Stimulated activated CD8-positive, alpha-beta memory T cell treated with anti-CD3 and anti-CD28 coated beads, Interleukin-12 subunit alpha, Interleukin-12 subunit beta, amount 100 ng/mL, for 4 hours (primary cell): ENCODE results near the gene CLEC2L.

Source experiments
- DNase-seq: peaks from one replicate; pipeline ENCODE4 v3.0.0-alpha.2; 2020; ENCODE audit warnings: low read depth

CLEC2L gene

GRCh38 chr7:139575338-139575680, 51.8 kb downstream of the CLEC2L start:
- no peak for DNase-seq

DNA sequence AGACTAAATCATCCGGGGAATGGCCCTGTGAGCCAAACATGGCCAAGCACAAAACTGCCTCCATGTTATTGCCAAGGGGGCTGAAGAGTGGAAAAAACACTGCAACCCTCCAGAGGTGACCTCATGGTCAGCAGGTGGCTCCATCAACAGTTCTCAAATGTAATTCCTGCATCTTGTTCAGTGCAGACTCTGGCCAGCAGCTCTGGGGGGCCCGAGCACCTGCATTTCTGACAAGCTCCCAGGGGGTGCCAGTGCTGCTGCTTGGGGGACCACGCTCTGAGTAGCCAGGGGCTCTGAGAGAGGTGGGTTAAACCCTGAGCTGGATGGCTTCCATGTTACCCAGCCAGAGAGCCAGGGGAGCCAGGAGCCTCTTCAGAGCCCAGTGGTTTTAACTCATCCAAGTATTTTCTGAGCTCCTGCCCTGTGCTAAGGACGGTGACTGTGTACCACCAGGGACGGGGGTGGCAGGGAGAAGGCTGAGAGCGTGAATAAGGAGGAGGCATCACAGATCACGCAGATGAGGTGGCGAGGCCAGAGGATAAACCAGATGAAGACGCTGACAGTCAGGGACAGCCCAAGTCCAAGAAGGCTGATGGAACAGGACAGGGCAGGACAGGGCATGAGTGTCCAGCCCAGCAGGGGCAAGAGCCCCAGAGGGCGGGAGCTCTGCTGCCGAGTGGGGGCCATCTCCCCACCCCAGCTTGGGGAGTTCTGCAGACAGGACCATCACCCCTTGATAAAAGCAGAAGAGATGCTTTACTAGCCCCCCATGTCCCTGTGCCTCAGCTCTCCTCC, 52.9 kb downstream of the CLEC2L start:
- DNase-seq, result no peak

DNA sequence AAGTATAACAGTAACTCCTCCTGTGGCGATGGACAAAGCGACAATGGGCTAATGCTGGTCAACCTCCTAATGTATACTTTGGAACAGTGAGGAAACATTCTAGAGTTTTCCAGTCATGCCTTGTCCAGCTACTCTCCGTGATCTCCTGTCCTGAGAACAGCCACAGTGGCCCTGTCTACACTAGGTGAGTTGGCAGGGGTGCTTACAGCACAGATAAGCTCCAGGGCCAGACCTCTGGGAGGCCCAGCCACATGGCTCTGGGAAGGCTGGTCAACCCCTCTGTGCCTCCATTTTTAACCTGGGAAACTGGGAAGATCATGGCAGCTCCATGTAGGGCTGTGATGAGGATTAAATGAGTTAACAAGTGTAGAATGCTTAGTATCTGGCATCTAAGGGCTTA, 57.0 kb downstream of the CLEC2L start:
- no peak for DNase-seq

GRCh38 chr7:139582130-139582650, 58.7 kb downstream of the CLEC2L start:
- DNase-seq, result no peak

DNA sequence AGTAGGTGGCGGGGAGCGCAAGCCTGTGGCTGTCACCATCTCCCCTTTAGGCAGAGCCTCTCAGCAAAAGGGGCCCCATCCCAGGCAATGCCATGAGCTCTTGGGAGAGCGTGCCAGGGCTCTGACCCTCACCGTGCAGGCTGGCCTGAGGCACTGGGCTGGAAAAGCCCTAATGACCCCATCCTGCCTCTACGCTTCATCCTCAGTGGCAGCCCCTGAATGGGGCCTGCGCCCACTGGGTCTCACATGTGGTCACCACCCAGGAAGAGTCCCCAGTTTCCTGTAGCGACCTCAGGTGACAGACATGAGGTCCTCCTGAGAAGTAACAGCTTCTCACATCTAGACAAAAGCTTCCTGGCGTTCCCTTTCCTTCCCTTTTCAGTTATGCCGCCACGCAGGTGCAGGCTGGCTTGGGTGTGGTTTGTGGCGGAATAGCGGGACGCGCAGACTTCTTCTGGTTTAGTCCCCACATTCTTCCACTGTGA, 59.2 kb downstream of the CLEC2L start:
- DNase-seq, result no peak

DNA sequence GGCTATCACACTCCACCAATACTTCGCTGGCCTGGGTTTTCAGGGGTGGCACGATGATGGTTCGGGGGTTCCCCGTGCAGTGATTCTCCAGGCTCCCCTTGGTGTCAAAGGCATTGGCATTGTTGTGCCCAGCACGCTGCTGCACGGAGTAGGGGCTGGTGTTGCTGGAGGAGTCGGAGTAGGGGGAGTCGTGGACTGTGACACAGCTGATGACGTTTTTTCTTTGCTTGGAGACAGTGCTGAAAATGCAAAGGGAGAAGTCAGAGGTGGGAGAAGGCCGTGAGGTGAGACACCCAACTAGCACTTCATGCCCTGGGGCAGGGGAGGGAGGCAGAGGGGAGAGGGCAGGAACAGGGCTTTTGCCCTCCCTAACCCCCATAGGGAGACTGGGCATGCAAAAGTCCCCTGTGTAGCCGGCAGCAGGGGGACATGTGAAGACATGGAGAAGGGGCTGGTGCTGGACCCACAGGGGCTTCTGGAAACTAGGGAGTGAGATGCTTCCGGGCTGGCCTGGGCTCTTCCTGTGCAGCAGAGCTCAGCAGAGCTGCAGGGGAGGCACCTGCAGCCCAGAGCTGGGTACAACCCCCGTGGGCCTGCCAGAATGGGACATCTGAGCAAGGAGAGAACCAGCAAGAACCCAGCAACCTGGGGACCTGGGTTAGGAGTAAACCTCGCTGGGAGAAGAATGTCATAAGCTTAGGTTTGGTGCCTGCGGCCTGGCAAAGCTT, 60.5 kb downstream of the CLEC2L start:
- DNase-seq, result no peak

DNA sequence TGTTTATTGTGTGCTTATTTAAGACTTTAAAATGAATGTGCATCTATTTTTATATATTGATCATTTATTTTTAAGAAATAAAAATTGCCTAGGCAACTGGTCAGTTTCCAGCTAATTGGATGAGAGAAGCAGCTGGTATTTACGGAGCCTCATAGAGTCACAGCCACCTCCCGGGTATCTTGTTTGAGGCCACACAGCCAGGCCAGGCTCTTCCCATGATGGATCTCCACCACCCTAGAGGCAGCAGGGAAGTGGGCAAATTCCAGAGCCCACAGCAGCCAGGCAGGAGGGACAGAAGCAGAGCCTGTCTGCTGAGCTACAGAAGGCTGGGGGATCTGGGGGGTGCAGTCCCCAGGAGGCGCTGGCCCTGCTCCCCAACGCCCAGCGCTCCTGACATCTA, 61.6 kb downstream of the CLEC2L start:
- no peak for DNase-seq

GRCh38 chr7:139586286-139586685, 62.8 kb downstream of the CLEC2L start:
- no peak for DNase-seq

- no peak for DNase-seq
Measured at GRCh38 chr7:139587535-139587934, 64.0 kb downstream of the CLEC2L start.

DNA sequence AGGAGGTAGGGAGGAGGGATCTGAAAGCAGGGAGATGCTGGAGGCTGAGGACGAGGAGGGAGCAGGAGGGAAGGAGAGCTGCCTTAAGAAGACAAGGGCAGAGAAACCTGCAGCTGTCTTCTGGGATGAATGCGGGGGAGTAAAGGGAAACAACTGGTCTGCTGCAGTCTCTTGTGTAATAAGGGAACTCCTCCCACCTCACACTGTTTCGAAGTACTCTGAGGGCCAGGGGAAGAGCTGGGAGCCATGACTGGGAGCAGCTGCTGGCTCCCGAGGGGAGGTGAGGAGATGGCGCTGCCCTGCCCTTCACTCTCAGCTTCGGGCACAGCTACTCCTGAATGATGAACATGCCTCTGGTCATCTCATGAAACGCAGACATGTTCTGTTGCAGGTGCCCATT, 65.1 kb downstream of the CLEC2L start:
- no peak for DNase-seq

DNA sequence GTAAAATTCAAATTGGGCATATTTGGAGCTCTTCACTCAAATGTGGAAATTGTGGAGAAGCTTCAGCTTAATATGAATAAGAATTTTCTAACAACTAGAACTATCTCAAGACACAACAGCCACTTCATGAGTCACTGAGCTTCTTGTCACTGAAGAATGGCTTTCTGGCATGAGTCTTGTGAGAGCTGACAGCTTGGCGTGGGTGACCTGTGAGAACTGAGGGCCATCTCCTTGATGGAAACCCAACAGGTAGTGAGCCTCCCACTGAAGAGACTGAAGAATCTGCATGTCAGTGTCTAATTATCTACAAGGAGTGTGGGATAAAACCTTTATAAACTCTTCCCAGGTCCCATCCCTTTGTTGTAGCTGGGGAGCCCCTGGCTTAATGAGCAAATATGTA, 66.0 kb downstream of the CLEC2L start:
- DNase-seq, result no peak

DNA sequence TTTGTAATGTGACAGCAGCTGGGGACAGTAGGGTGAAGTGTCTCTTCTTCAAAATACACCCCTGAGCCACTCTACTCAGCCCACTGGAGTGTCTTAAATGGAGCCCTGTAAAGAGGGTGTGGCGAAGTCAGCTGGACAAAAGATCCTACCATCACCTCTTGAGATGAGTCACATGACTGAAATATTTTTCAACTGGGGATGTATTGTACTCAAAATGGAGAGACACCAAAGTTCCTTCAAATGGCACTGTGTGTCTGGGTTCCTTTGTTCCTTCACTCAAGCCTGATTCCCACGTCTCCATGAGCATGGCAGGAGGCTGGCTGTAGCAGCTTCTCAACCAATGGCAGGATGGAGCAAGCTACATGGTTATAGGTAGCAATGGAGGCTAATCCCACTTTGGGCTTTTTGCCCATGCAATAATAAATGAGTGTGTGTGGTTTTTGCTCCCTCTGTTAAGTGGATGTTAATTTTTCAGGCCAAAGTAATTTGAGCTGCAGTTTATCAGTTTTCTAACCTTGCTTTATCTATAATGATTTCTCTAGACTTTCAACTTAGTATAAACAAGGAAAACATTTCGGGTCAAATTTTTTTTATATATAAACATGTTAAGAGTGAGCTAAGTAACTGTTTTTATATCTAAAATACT, 68.2 kb downstream of the CLEC2L start:
- no peak for DNase-seq

GRCh38 chr7:139592801-139593461, 69.4 kb downstream of the CLEC2L start:
- DNase-seq, result no peak

GRCh38 chr7:139594090-139594489, 70.6 kb downstream of the CLEC2L start:
- no peak for DNase-seq
